Activated CD4-positive, alpha-beta T cell treated with anti-CD3 and anti-CD28 coated beads, Interleukin-2, amount 50 U/mL, for 24 hours (primary cell): Measurements from ENCODE around the gene GOSR1.
"Not testable (repeated sequence)": the region's sequence is repeated elsewhere in the genome, so short reads cannot be mapped to it uniquely, and the experiment has no call there.

Source experiments
- DNase-seq, 2 donors: peaks; one replicate each; pipeline ENCODE4 v3.0.0-alpha.2; 2020; ENCODE audit warnings: low read depth in 1 of 2, low spot score in 1 of 2

Gene GOSR1

GRCh38 chr17:30573603-30574175 lies 96.5 kb downstream of the GOSR1 start:
- no peak for DNase-seq

- not testable (repeated sequence) for DNase-seq
These were observed 97.1 kb downstream of the GOSR1 start for GRCh38 chr17:30574309-30574708.

- not testable (repeated sequence) for DNase-seq
These were observed 97.6 kb downstream of the GOSR1 start for GRCh38 chr17:30574806-30575205.

DNA sequence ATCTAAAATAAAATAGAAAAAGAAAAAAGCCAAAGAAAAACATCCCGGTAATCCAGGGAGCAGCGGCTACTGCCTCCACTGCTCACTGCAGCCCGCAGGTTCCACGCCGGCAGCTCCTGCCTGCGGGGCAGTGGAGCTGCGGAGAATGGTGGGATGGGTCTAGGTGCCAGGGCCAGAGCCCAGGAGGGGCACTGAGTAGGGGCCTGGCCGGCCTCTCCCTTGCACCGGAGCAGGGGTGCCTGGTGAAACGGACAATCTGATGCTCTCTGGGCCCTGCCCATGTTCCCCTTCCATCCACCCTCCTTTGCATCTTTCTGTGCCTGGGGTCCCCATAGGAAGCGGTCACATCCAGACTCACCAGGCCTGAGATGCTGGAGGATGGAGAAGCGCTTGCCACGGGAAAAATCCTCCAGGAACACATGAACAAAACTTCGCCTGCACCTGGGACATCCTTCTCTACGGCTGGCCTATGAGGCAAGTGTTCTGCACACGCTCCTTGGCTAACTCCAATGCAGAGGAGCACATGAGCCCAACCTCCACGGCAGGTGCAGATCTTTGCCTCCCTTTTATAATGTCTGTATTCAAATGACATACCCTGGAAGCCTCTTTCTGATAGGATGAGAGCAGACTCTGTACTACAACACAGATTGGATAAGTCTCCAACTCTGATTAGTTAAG lies 98.6 kb downstream of the GOSR1 start:
- DNase-seq: not testable (repeated sequence)

DNA sequence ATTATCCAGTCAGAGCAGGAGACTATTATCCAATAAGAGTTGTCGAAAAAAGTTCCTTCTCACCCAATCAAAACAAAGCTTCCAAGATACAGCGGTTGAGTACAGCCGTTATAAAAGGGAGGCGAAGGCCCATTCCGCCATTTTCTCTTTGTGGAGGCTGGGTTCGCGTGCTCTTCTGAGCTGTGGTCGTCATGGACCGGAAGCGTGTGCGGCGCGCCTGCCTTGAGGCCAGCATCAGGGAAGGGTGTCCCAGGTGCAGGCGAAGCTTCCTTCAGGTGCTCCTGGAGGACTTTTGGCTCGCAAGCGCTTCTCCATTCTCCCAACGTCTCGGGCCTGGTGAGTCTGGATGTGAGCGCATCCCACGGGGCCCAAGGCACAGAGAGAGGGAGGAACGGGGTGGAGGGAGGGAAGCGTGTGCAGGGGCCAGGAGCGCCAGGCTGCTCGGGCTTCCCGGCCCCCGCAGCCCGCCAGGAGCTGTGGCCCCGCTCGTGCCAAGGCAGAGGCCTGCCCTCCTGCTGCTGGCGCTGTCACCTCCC lies 99.2 kb downstream of the GOSR1 start:
- no peak for DNase-seq
